MM.1S (cell line): ENCODE measurements around the gene CDAN1.

Experiments
- DNase-seq: peaks from one replicate; pipeline ENCODE4 v3.0.0-alpha.2; 2015
- H2AFZ ChIP-seq: fragments of 300-600 bp; sonication (generic); 2 replicates; pipeline ENCODE4 v1.6.0; 2016; ENCODE audit warnings: antibody characterized with exemption, low read length
- H3F3A ChIP-seq: fragments of 300-600 bp; sonication (generic); 2 replicates; pipeline ENCODE4 v1.6.1; 2016; ENCODE audit warnings: mild to moderate bottlenecking, antibody characterized with exemption, low read length, moderate library complexity, mixed read lengths; ENCODE audit not compliant: insufficient read depth
- H3K27ac ChIP-seq: fragments of 300-600 bp; sonication (generic); 2 replicates; pipeline ENCODE4 v1.5.1; 2016; ENCODE audit warnings: mild to moderate bottlenecking, low read length
- H3K27me3 ChIP-seq: fragments of 300-600 bp; sonication (generic); replicated peaks from 2 replicates; pipeline ENCODE4 v1.6.0; 2016; ENCODE audit warnings: low read length; ENCODE audit not compliant: insufficient read depth
- H3K36me3 ChIP-seq: fragments of 300-600 bp; sonication (generic); replicated peaks from 2 replicates; pipeline ENCODE4 v1.6.1; 2016; ENCODE audit warnings: mild to moderate bottlenecking, low read length, mixed read lengths; ENCODE audit not compliant: insufficient read depth
- H3K4me1 ChIP-seq: fragments of 300-600 bp; sonication (generic); 2 replicates; pipeline ENCODE4 v1.6.1; 2016; ENCODE audit warnings: low read length, mixed read lengths
- H3K4me2 ChIP-seq: fragments of 300-600 bp; sonication (generic); 2 replicates; pipeline ENCODE4 v1.6.0; 2016; ENCODE audit warnings: low read depth, low read length
- H3K4me3 ChIP-seq: fragments of 300-600 bp; sonication (generic); 2 replicates; pipeline ENCODE4 v1.5.1; 2016; ENCODE audit warnings: low read length, mixed read lengths
- H3K79me2 ChIP-seq: fragments of 300-600 bp; sonication (generic); 2 replicates; pipeline ENCODE4 v1.6.1; 2016; ENCODE audit warnings: mixed run types, low read length, mixed read lengths
- H3K9ac ChIP-seq: fragments of 300-600 bp; sonication (generic); 2 replicates; pipeline ENCODE4 v1.6.1; 2016; ENCODE audit warnings: low read length, mixed read lengths
- H3K9me2 ChIP-seq: fragments of 300-600 bp; sonication (generic); replicated peaks from 2 replicates; pipeline ENCODE4 v1.6.1; 2016; ENCODE audit warnings: mild to moderate bottlenecking, low read length, mixed read lengths; ENCODE audit not compliant: insufficient read depth
- H3K9me3 ChIP-seq: fragments of 300-600 bp; sonication (generic); replicated peaks from 2 replicates; pipeline ENCODE4 v1.6.1; 2016; ENCODE audit warnings: mild to moderate bottlenecking, low read length, mixed read lengths; ENCODE audit not compliant: insufficient read depth
- H4K20me1 ChIP-seq: fragments of 300-600 bp; sonication (generic); 2 replicates; pipeline ENCODE4 v1.6.1; 2016; ENCODE audit warnings: mild to moderate bottlenecking, low read length, moderate library complexity, mixed read lengths; ENCODE audit not compliant: insufficient read depth
- CTCF ChIP-seq: fragments of 300-600 bp; sonication (generic); IDR thresholded peaks from 2 replicates; pipeline ENCODE4 v1.5.1; 2016; ENCODE audit warnings: antibody characterized with exemption, low read length, mixed read lengths
- EZH2 ChIP-seq: fragments of 300-600 bp; sonication (generic); optimal IDR thresholded peaks from 2 replicates; pipeline ENCODE3; 2017; ENCODE audit warnings: low read depth, mild to moderate bottlenecking, antibody characterized with exemption, low read length, mixed read lengths
- EZH2phosphoT487 ChIP-seq: fragments of 300-600 bp; sonication (generic); IDR thresholded peaks from 2 replicates; pipeline ENCODE4 v1.6.1; 2018; ENCODE audit warnings: antibody characterized with exemption, low read length

The CDAN1 gene

GRCh38 chr15:42720071-42720470 lies 16.9 kb downstream of the CDAN1 start:
- Histone ChIP-seq H4K20me1 (no peaks in the 10 kb centered on the region), H3K27ac (no peak overlapping the region), H3K36me3 (no peaks in the 10 kb centered on the region), H3K9me2 (no peaks in the 10 kb centered on the region), H3F3A (no peaks in the 10 kb centered on the region), H3K4me3 (no peak overlapping the region), H3K4me1 (no peaks in the 10 kb centered on the region), H3K9ac (no peak overlapping the region), H2AFZ (no peak overlapping the region), H3K4me2 (no peak overlapping the region), H3K27me3 (no peaks in the 10 kb centered on the region), H3K9me3 (no peaks in the 10 kb centered on the region), H3K79me2 (no peaks in the 10 kb centered on the region)
- TF ChIP-seq CTCF (no peak), EZH2phosphoT487 (no peak), EZH2 (no peak)
- DNase-seq: no peak

GRCh38 chr15:42719043-42719442 lies 17.9 kb downstream of the CDAN1 start:
- Histone ChIP-seq H3K27ac (no peak overlapping the region), H3K9me2 (no peaks in the 10 kb centered on the region), H3K9me3 (no peaks in the 10 kb centered on the region), H3K27me3 (no peaks in the 10 kb centered on the region), H3F3A (no peaks in the 10 kb centered on the region), H3K79me2 (no peaks in the 10 kb centered on the region), H3K4me1 (no peaks in the 10 kb centered on the region), H3K9ac (no peak overlapping the region), H3K36me3 (no peaks in the 10 kb centered on the region), H4K20me1 (no peaks in the 10 kb centered on the region), H3K4me3 (no peak overlapping the region), H2AFZ (no peak overlapping the region), H3K4me2 (no peak overlapping the region)
- TF ChIP-seq EZH2phosphoT487: no peak
- TF ChIP-seq CTCF: no peak
- no peak for TF ChIP-seq EZH2
- DNase-seq: no peak

GRCh38 chr15:42716626-42717025 lies 20.3 kb downstream of the CDAN1 start:
- Histone ChIP-seq H3K4me2 (no peak overlapping the region), H2AFZ (no peak overlapping the region), H3K27me3 (no peaks in the 10 kb centered on the region), H3K79me2 (no peaks in the 10 kb centered on the region), H3K4me3 (no peak overlapping the region), H4K20me1 (no peaks in the 10 kb centered on the region), H3K4me1 (no peaks in the 10 kb centered on the region), H3K36me3 (no peaks in the 10 kb centered on the region), H3K9me2 (no peaks in the 10 kb centered on the region), H3K27ac (no peak overlapping the region), H3F3A (no peaks in the 10 kb centered on the region), H3K9ac (no peak overlapping the region), H3K9me3 (no peaks in the 10 kb centered on the region)
- no peak for TF ChIP-seq CTCF
- TF ChIP-seq EZH2: no peak
- no peak for TF ChIP-seq EZH2phosphoT487
- DNase-seq: no peak
